Testis (tissue), 3 donors: ENCODE results near the gene MAP1LC3B. TPM values are rescaled to one million over a fixed set of nuclear protein-coding genes. Genes with fewer than 3 reads are reported as not detected.

Experiments
- DNase-seq: peaks from one replicate; pipeline ENCODE4 v3.0.0-alpha.2; 2019
- H3K27ac ChIP-seq, 2 donors: fragments of 200-600 bp; sonication (generic); one replicate each; pipeline ENCODE4 v1.5.1; 2019
- H3K27me3 ChIP-seq: fragments of 200-600 bp; sonication (generic); one replicate; pipeline ENCODE4 v1.5.1; 2019
- H3K36me3 ChIP-seq: fragments of 200-600 bp; sonication (generic); one replicate; pipeline ENCODE4 v1.5.1; 2017; ENCODE audit warnings: low read depth; ENCODE audit errors: missing control alignments
- H3K4me1 ChIP-seq: fragments of 200-600 bp; sonication (generic); one replicate; pipeline ENCODE4 v1.5.1; 2019
- H3K4me3 ChIP-seq, 2 donors: fragments of 200-600 bp; sonication (generic); one replicate each; pipeline ENCODE4 v1.5.1; 2017 to 2019
- H3K9me3 ChIP-seq: fragments of 200-600 bp; sonication (generic); one replicate; pipeline ENCODE4 v1.5.1; 2017
- CTCF ChIP-seq, 3 experiments: fragments of 450-650 bp in 2 of 3; fragments of 200-600 bp in 1 of 3; sonication (generic) in 1 of 3; IDR thresholded peaks; one replicate each; pipeline ENCODE4 v1.5.1; 2016 to 2019; ENCODE audit warnings: antibody characterized with exemption in 3 of 3, mild to moderate bottlenecking in 2 of 3, moderate library complexity in 1 of 3
- POLR2A ChIP-seq: fragments of 450-650 bp; IDR thresholded peaks from one replicate; pipeline ENCODE4 v1.6.1; 2017; ENCODE audit warnings: antibody characterized with exemption, mild to moderate bottlenecking, moderate library complexity
- WGBS, 2 donors: methylation state at CpG; one replicate each; pipeline ENCODE4 v1.1.5; 2018; 5-methylcytosine and 5-hydroxymethylcytosine counted together
- intact Hi-C: fragments of 100-400 bp; cut with DNase I; formaldehyde crosslinking; loops from one replicate; pipeline ENCODE4 v1.15.1; 2023; ENCODE audit warnings: low total_unique reads
- polyA plus RNA-seq: library from polyadenylated mRNA; stranded (reverse); fragments of 350-450 nt; fragmentation: Illumina TruSeq; extraction: RNeasy Lipid Tissue Mini Kit (QIAGEN cat#74804); gene quantifications from one replicate; pipeline ENCODE4 v1.2.3, GENCODE V29; 2014; ENCODE audit warnings: low read depth, low replicate concordance; ENCODE audit not compliant: insufficient read depth
- total RNA-seq, 2 donors: library from RNA; depleted of rRNA; stranded (reverse); fragments of >200 nt; gene quantifications; one replicate each; pipeline ENCODE4 v1.2.3, GENCODE V29; 2016

Gene MAP1LC3B
- total and polyA plus RNA-seq, 3 donors from 2014 or later = 69.1 to 114 (median 73.1) TPM

DNA sequence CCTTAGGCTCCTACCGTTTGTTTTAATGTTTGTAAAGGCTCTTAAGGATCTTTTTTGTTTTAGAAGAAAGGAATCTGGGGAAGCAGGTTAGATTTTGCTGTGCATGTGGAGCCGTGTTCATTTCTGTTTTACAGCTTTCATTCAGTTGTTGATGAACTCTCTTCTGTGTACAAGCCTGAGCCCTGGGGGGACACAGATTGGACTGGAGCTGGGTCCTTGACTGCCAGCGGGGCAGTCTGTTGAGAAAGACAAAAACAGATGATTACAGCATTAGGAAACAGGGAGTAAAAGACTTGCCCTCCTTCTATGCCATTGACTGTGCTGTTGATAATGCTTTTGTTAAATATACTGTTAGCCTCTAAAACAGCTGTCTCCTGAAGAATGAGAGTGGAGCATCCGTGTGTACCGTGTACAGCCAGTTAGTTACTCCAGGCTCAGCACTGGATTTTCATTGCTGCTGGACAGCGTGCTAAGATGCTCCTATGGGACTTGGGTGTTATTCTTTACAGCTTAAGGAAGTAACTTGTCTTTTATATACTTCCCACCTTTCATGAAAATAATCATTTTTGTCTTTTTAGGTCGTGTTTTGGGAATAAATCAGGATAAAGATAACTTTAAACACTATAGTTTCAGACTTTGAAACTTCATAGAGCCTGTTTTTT lies 3.2 kb downstream of the MAP1LC3B start:
- Histone ChIP-seq H3K4me1 (peaks cover 16% of the 10 kb centered on the region), H3K36me3 (no peaks in the 10 kb centered on the region), H3K9me3 (no peaks in the 10 kb centered on the region), H3K27me3 (no peaks in the 10 kb centered on the region), H3K27ac (no peak overlapping the region), H3K4me3 (no peak overlapping the region)
- intact Hi-C loops = no loop called here
- no peak for DNase-seq
- TF ChIP-seq CTCF (IDR thresholded peaks at IDR 0.05) (no peak), POLR2A (no peak)
- WGBS, 2 donors = 60 to 74% methylated on average over 7 of the region's 7 CpGs

- 93 to 94% methylated on average over 19 of the region's 19 CpGs for WGBS, 2 donors
- Histone ChIP-seq H3K4me3 (no peak overlapping the region), H3K27ac (no peak overlapping the region), H3K4me1 (no peaks in the 10 kb centered on the region), H3K9me3 (no peaks in the 10 kb centered on the region), H3K27me3 (no peaks in the 10 kb centered on the region), H3K36me3 (peaks cover 2% of the 10 kb centered on the region)
- no peak for DNase-seq
- no peak for TF ChIP-seq POLR2A
- no peak for TF ChIP-seq CTCF (IDR thresholded peaks at IDR 0.05)
- intact Hi-C loops = no loop called here
These were observed 12.9 kb downstream of the MAP1LC3B start for GRCh38 chr16:87404764-87405625.

DNA sequence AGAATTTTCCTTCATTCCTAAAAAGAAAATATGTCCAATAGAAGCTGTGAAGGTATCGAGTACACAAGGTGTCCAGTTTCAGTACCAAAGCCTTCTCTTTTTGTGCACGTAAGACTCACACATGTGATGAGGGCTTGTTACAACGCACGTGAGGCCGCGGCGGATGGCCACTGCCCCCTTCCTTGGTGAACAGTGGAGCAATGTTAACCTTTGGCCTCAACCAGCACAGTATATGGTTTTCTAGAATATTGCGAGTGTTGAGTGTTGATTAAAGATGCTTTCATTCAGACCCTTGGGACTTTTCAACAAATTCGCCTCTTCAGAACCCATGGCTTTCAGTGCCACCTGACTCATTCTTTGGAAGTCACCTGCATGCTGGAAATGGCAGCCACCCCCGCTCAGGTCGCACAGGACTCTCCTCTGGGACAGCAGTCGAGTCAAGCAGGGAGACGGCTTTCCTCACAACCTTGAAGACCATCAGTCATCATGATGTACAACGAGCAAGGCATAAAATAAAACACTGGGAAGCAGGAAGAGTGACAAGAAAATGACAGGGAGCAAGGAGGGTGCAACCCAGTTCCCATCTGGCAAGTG lies 14.5 kb downstream of the MAP1LC3B start:
- Histone ChIP-seq H3K9me3 (no peaks in the 10 kb centered on the region), H3K27ac (no peak overlapping the region), H3K27me3 (no peaks in the 10 kb centered on the region), H3K4me1 (no peaks in the 10 kb centered on the region), H3K4me3 (no peak overlapping the region), H3K36me3 (peaks cover 3% of the 10 kb centered on the region)
- 92% methylated on average over 14 of the region's 14 CpGs for WGBS, 2 donors
- TF ChIP-seq CTCF (IDR thresholded peaks at IDR 0.05) (no peak), POLR2A (no peak)
- no peak for DNase-seq
- intact Hi-C loops = no loop called here

DNA sequence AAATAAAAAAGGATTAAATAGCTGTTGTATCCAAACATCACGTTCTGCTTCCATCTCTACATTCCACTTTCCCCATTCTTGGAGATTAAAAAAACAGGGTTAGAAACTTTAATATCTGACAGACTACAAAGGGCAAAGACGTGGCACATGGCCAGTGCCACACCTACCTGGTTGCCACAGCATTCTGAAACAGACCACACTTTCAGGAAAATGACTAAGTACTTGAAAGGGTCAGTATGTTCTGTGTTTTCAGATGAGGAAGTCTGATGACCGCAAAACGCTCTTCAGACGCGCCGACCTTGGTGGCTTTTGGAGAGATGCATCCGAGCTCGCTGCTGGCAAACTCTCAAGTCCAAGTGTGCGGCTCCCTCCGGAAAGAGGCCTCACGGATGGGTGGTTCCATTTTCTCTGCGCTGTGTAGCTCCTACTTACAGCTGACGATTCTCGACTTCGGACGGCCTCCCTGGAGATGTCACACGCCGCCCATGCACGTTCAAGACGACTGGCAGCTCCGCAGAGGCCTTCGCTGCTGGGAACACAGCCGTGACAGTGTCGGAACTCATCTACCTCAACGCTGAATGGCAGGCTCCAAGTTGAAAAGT lies 15.5 kb downstream of the MAP1LC3B start:
- 88 to 92% methylated on average over 24 to 26 of the region's 26 CpGs for WGBS, 2 donors
- DNase-seq = no peak
- no peaks in the 10 kb centered on the region for H3K27me3 ChIP-seq
- no peak overlapping the region for H3K27ac ChIP-seq
- H3K4me1 ChIP-seq = no peaks in the 10 kb centered on the region
- no peak overlapping the region for H3K4me3 ChIP-seq
- intact Hi-C loops = no loop called here
- TF ChIP-seq CTCF (IDR thresholded peaks at IDR 0.05) (no peak), POLR2A (no peak)
- no peaks in the 10 kb centered on the region for H3K9me3 ChIP-seq
- peaks cover 3% of the 10 kb centered on the region for H3K36me3 ChIP-seq
